Mesothelial cell of epicardium (in vitro differentiated cells): ENCODE data around the gene MAT2A. TPM values are rescaled to one million over a fixed set of nuclear protein-coding genes. Genes with fewer than 3 reads are reported as not detected.

Source experiments
- DNase-seq, 2 experiments: peaks; one replicate each; pipeline ENCODE4 v3.0.0; 2021; ENCODE audit warnings: low spot score in 2 of 2; ENCODE audit not compliant: unreplicated experiment in 2 of 2
- H3K27ac Mint-ChIP-seq: 2 replicates; pipeline ENCODE4 v1.8.0; 2021; ENCODE audit warnings: mixed read lengths
- H3K27me3 Mint-ChIP-seq: 2 replicates; pipeline ENCODE4 v1.8.0; 2021; ENCODE audit warnings: low read depth, mixed read lengths
- H3K36me3 Mint-ChIP-seq: 2 replicates; pipeline ENCODE4 v1.8.0; 2021; ENCODE audit warnings: mixed read lengths
- H3K4me1 Mint-ChIP-seq: 2 replicates; pipeline ENCODE4 v1.8.0; 2021; ENCODE audit warnings: mixed read lengths
- H3K4me3 Mint-ChIP-seq: 2 replicates; pipeline ENCODE4 v1.8.0; 2021; ENCODE audit warnings: mild to moderate bottlenecking, moderate library complexity, mixed read lengths
- H3K9me3 Mint-ChIP-seq: 2 replicates; pipeline ENCODE4 v1.8.0; 2021; ENCODE audit warnings: mixed read lengths
- total RNA-seq: library from RNA; stranded (reverse); gene quantifications from 3 replicates; pipeline ENCODE4 v1.2.1, GENCODE V29; 2021
- TF ChIP-seq, protein P1 (sequence below): fragments of 200-600 bp; sonication (generic); IDR thresholded peaks from one replicate; pipeline ENCODE4 v1.5.0; 2021; ENCODE audit warnings: antibody characterized with exemption; ENCODE audit not compliant: unreplicated experiment

Gene MAT2A
- total RNA-seq, 1 donor from 2014 or later = 274 TPM

DNA sequence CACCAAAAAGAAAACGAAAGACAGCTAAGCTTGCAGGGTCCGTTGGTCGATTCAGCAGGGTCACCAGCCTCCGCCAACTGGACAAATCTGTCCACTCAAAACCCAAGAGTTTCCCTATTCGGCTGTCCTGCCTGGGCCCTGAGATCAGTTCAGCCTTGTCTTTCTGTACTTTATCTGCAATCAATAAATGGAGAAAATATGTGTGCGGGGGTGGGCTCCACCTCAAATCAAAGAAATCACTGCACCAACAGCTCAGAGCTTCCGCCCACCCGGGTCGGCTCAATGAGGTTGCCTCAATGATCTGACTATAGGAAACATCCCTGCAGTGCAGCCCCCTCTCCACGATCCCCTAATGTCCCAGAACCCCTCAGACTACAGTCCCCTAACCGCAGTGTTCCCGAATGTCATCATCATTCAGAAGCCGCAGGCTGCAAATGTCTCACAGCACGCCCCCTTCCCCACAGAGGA lies 21.9 kb downstream of the MAT2A start:
- H3K36me3 Mint-ChIP-seq = peaks cover 4% of the 10 kb centered on the region
- DNase-seq = no peak
- peak overlapping the region; percentile 97 for H3K4me3 Mint-ChIP-seq
- H3K4me1 Mint-ChIP-seq = peaks cover 20% of the 10 kb centered on the region
- H3K9me3 Mint-ChIP-seq = no peaks in the 10 kb centered on the region
- H3K27ac Mint-ChIP-seq = peak overlapping the region; percentile 98
- TF ChIP-seq, protein P1, sequence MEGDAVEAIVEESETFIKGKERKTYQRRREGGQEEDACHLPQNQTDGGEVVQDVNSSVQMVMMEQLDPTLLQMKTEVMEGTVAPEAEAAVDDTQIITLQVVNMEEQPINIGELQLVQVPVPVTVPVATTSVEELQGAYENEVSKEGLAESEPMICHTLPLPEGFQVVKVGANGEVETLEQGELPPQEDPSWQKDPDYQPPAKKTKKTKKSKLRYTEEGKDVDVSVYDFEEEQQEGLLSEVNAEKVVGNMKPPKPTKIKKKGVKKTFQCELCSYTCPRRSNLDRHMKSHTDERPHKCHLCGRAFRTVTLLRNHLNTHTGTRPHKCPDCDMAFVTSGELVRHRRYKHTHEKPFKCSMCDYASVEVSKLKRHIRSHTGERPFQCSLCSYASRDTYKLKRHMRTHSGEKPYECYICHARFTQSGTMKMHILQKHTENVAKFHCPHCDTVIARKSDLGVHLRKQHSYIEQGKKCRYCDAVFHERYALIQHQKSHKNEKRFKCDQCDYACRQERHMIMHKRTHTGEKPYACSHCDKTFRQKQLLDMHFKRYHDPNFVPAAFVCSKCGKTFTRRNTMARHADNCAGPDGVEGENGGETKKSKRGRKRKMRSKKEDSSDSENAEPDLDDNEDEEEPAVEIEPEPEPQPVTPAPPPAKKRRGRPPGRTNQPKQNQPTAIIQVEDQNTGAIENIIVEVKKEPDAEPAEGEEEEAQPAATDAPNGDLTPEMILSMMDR = no peak
- H3K27me3 Mint-ChIP-seq = no peaks in the 10 kb centered on the region

DNA sequence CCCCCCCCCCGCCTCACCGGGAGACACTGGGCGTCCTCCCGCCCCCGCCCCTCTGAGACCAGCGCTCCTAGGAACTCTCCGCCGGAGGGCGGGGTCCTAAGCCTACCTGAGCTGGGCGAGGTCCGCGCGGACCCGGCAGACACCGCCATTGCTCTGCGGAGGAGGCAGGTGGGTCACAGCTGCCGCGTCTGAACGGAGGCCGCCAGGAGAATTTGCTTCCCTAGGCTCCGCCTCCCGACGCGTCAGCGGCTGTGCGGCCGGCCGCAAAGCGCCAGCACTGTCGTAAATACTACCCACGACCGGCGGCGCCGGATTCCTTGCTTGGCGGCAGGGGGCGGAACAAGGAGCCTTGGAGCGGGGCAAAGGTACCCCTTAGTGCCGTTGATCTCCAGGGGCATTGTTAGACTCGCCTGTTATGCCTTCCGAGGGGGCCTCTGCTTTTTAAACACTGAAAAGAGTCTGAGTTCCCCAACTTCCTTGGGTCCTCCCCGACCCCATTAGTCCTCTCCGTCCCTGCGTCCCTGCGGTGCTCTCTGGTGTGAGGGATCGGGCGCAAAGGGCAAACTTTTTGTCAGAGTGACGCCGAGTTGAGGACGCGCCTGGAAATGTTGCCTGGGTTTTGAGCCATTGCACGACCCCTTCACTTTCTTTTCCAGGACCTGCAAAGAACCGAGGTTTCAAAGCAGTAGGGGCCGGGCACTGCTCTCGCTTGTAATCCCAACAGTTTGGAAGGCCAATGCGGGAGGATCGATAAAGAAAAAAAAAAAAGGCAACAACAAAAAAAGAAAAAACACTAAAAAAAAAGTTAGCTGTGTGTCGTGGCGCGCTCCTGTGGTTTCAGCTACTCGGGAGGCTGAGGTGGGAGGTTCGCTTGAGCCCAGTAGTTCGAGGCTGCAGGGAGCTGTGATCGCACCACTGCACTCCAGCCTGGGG lies 22.6 kb downstream of the MAT2A start, which contains the start of gene GGCX:
GGCX (minus strand) TSS at position 214 of the 933 bp plus-strand sequence; CDS start at position 149, 65 bp downstream.
- DNase-seq = peak; percentile 91
- Mint-ChIP-seq H3K4me3 (peak within 1 kb of the TSS; percentile 97), H3K27me3 (no peaks in the 10 kb centered on the region), H3K4me1 (peaks cover 20% of the 10 kb centered on the region), H3K27ac (peak within 1 kb of the TSS; percentile 98), H3K36me3 (peaks cover 4% of the 10 kb centered on the region), H3K9me3 (no peaks in the 10 kb centered on the region)
- TF ChIP-seq, protein P1 = peak; percentile 28

DNA sequence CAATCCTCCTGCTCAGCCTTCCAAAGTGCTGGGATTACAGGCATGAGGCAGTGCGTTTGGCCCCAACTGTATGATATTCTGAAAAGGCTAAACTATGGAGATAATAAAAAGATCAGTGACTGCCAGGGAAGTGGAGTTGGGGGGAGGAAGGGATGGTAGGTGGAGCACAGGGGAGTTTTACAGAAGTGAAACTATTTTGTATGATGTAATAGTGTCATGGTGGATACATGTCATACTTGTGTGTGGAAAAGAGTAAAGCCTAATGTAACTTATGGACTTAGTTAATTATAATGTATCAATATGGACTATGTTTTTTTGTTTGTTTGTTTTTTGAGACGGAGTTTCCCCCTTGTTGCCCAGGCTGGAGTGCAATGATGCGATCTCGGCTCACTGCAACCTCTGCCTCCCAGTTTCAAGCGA lies 25.2 kb downstream of the MAT2A start:
- no peak overlapping the region for H3K4me3 Mint-ChIP-seq
- H3K27ac Mint-ChIP-seq = peak overlapping the region; percentile 5
- H3K4me1 Mint-ChIP-seq = peaks cover 20% of the 10 kb centered on the region
- no peaks in the 10 kb centered on the region for H3K36me3 Mint-ChIP-seq
- TF ChIP-seq, protein P1 = no peak
- no peak for DNase-seq
- H3K9me3 Mint-ChIP-seq = no peaks in the 10 kb centered on the region
- no peaks in the 10 kb centered on the region for H3K27me3 Mint-ChIP-seq

DNA sequence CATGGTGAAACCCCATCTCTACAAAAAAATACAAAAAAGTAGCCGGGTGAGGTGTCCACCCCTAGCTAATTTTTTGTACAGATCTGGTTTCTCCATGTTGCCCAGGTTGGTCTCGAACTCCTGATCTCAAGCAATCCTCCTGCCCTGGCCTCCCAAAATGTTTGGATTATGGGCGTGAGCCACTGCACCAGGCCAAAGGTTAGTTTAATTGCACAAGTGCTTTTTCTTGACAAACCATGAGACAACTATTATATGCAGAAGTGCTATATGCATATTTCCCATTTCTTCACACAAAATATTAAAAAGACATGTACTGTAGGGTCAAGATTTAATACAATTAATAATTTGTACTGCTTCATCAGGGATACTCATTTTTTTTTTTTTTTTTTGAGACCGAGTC lies 27.3 kb downstream of the MAT2A start:
- H3K27ac Mint-ChIP-seq = no peak overlapping the region
- no peaks in the 10 kb centered on the region for H3K9me3 Mint-ChIP-seq
- no peaks in the 10 kb centered on the region for H3K36me3 Mint-ChIP-seq
- peaks cover 5% of the 10 kb centered on the region for H3K4me1 Mint-ChIP-seq
- H3K27me3 Mint-ChIP-seq = peaks cover 15% of the 10 kb centered on the region
- DNase-seq = no peak
- TF ChIP-seq, protein P1 = no peak
- H3K4me3 Mint-ChIP-seq = no peak overlapping the region

DNA sequence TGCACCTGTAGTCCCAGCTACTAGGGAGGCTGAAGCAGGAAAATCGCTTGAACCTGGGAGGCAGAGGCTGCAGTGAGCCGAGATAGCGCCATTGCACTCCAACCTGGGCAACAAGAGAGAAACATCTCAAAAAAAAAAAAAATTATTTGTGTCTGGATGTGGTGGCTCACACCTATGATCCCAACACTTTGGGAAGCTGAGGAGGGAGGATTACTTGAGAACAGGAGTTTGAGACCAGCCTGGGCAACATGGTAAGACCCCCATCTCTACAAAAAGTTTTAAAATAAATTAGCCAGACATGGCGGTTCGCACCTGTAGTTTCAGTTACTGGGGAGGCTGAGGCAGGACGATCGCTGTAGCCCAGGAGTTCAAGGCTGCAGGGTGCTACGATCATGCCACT lies 36.8 kb downstream of the MAT2A start:
- Mint-ChIP-seq H3K36me3 (peaks cover 3% of the 10 kb centered on the region), H3K4me1 (peaks cover 42% of the 10 kb centered on the region), H3K4me3 (no peak overlapping the region), H3K9me3 (no peaks in the 10 kb centered on the region), H3K27me3 (peaks cover 13% of the 10 kb centered on the region), H3K27ac (peak overlapping the region; percentile 16)
- TF ChIP-seq, protein P1 = no peak
- DNase-seq = no peak
